Measurements from ENCODE around the gene MUTYH. TPM values are rescaled to one million over a fixed set of nuclear protein-coding genes. Genes with fewer than 3 reads are reported as not detected.

Gene MUTYH
- total RNA-seq, 1 donor from 2014 or later: 9.4 TPM

GRCh38 chr1:45348966-45349677, 8.9 kb upstream of the MUTYH start:
- no peak for DNase-seq (ENCODE audit: low read depth)

GRCh38 chr1:45348609-45348965, 8.3 kb upstream of the MUTYH start:
- DNase-seq (ENCODE audit: low read depth): no peak

- DNase-seq (ENCODE audit: low read depth): peak; percentile 66
Observed at GRCh38 chr1:45348020-45348419, 7.8 kb upstream of the MUTYH start.

GRCh38 chr1:45346473-45346872, 6.2 kb upstream of the MUTYH start:
- no peak for DNase-seq (ENCODE audit: low read depth)

GRCh38 chr1:45345014-45345413, 4.8 kb upstream of the MUTYH start:
- no peak for DNase-seq (ENCODE audit: low read depth)

GRCh38 chr1:45344499-45344898, 4.3 kb upstream of the MUTYH start:
- DNase-seq (ENCODE audit: low read depth): no peak

- peak; percentile 11 for DNase-seq (ENCODE audit: low read depth)
Observed at GRCh38 chr1:45340816-45341466, 701 bp upstream of the MUTYH start.

GRCh38 chr1:45337630-45338325, 2.5 kb downstream of the MUTYH start:
- peak; percentile 52 for DNase-seq (ENCODE audit: low read depth)

- DNase-seq (ENCODE audit: low read depth): peak; percentile 38
Observed at GRCh38 chr1:45335855-45336324, 4.3 kb downstream of the MUTYH start.

GRCh38 chr1:45334308-45335245, 5.7 kb downstream of the MUTYH start:
- DNase-seq (ENCODE audit: low read depth): no peak

- DNase-seq (ENCODE audit: low read depth): no peak
Observed at GRCh38 chr1:45332346-45332720, 7.9 kb downstream of the MUTYH start.

- DNase-seq (ENCODE audit: low read depth): no peak
Observed at GRCh38 chr1:45331436-45332345, 8.5 kb downstream of the MUTYH start.

GRCh38 chr1:45329445-45329844, 10.8 kb downstream of the MUTYH start:
- DNase-seq (ENCODE audit: low read depth): no peak

GRCh38 chr1:45328680-45329079, 11.6 kb downstream of the MUTYH start:
- no peak for DNase-seq (ENCODE audit: low read depth)

- DNase-seq (ENCODE audit: low read depth): no peak
Observed at GRCh38 chr1:45327644-45328515, 12.4 kb downstream of the MUTYH start.

GRCh38 chr1:45326627-45327623, 13.3 kb downstream of the MUTYH start, which contains the start of gene HPDL:
Gene HPDL (plus strand): TSS chr1:45326895. CDS start chr1:45327149, 254 bp downstream.
- peak; percentile 16 for DNase-seq (ENCODE audit: low read depth)

GRCh38 chr1:45325851-45326506, 14.3 kb downstream of the MUTYH start:
- no peak for DNase-seq (ENCODE audit: low read depth)

Measured in renal cortical epithelial cell (primary cell).